Mesothelial cell of epicardium (in vitro differentiated cells): ENCODE data around the gene AFDN. TPM values are rescaled to one million over a fixed set of nuclear protein-coding genes. Genes with fewer than 3 reads are reported as not detected.

Source experiments
- DNase-seq, 2 experiments: peaks; one replicate each; pipeline ENCODE4 v3.0.0; 2021; ENCODE audit warnings: low spot score in 2 of 2; ENCODE audit not compliant: unreplicated experiment in 2 of 2
- H3K27ac Mint-ChIP-seq: 2 replicates; pipeline ENCODE4 v1.8.0; 2021; ENCODE audit warnings: mixed read lengths
- H3K27me3 Mint-ChIP-seq: 2 replicates; pipeline ENCODE4 v1.8.0; 2021; ENCODE audit warnings: low read depth, mixed read lengths
- H3K36me3 Mint-ChIP-seq: 2 replicates; pipeline ENCODE4 v1.8.0; 2021; ENCODE audit warnings: mixed read lengths
- H3K4me1 Mint-ChIP-seq: 2 replicates; pipeline ENCODE4 v1.8.0; 2021; ENCODE audit warnings: mixed read lengths
- H3K4me3 Mint-ChIP-seq: 2 replicates; pipeline ENCODE4 v1.8.0; 2021; ENCODE audit warnings: mild to moderate bottlenecking, moderate library complexity, mixed read lengths
- H3K9me3 Mint-ChIP-seq: 2 replicates; pipeline ENCODE4 v1.8.0; 2021; ENCODE audit warnings: mixed read lengths
- CTCF ChIP-seq: fragments of 200-600 bp; sonication (generic); IDR thresholded peaks from one replicate; pipeline ENCODE4 v1.5.0; 2021; ENCODE audit warnings: antibody characterized with exemption; ENCODE audit not compliant: unreplicated experiment
- total RNA-seq: library from RNA; stranded (reverse); gene quantifications from 3 replicates; pipeline ENCODE4 v1.2.1, GENCODE V29; 2021

The AFDN gene
- total RNA-seq, 1 donor from 2014 or later: 284 TPM

GRCh38 chr6:167789358-167789757 is 37.4 kb upstream of the AFDN start:
- Mint-ChIP-seq H3K9me3 (no peaks in the 10 kb centered on the region), H3K4me3 (no peak overlapping the region), H3K27me3 (no peaks in the 10 kb centered on the region), H3K27ac (no peak overlapping the region), H3K36me3 (no peaks in the 10 kb centered on the region), H3K4me1 (peaks cover 11% of the 10 kb centered on the region)
- no peak for TF ChIP-seq CTCF
- DNase-seq: no peak

GRCh38 chr6:167791091-167791779 is 35.5 kb upstream of the AFDN start:
- DNase-seq: no peak
- no peak overlapping the region for H3K4me3 Mint-ChIP-seq
- H3K4me1 Mint-ChIP-seq: peaks cover 11% of the 10 kb centered on the region
- H3K27me3 Mint-ChIP-seq: no peaks in the 10 kb centered on the region
- no peak for TF ChIP-seq CTCF
- no peaks in the 10 kb centered on the region for H3K36me3 Mint-ChIP-seq
- no peaks in the 10 kb centered on the region for H3K9me3 Mint-ChIP-seq
- no peak overlapping the region for H3K27ac Mint-ChIP-seq

GRCh38 chr6:167791780-167792478 is 34.8 kb upstream of the AFDN start:
- Mint-ChIP-seq H3K27me3 (no peaks in the 10 kb centered on the region), H3K4me3 (no peak overlapping the region), H3K4me1 (peaks cover 7% of the 10 kb centered on the region), H3K9me3 (no peaks in the 10 kb centered on the region), H3K36me3 (no peaks in the 10 kb centered on the region), H3K27ac (no peak overlapping the region)
- no peak for DNase-seq
- no peak for TF ChIP-seq CTCF

GRCh38 chr6:167793421-167793820 is 33.3 kb upstream of the AFDN start:
- no peak overlapping the region for H3K27ac Mint-ChIP-seq
- no peaks in the 10 kb centered on the region for H3K36me3 Mint-ChIP-seq
- no peak overlapping the region for H3K4me3 Mint-ChIP-seq
- TF ChIP-seq CTCF: no peak
- DNase-seq: no peak
- no peaks in the 10 kb centered on the region for H3K9me3 Mint-ChIP-seq
- no peaks in the 10 kb centered on the region for H3K27me3 Mint-ChIP-seq
- peaks cover 9% of the 10 kb centered on the region for H3K4me1 Mint-ChIP-seq

- TF ChIP-seq CTCF: no peak
- no peaks in the 10 kb centered on the region for H3K36me3 Mint-ChIP-seq
- H3K9me3 Mint-ChIP-seq: no peaks in the 10 kb centered on the region
- H3K27ac Mint-ChIP-seq: no peak overlapping the region
- no peaks in the 10 kb centered on the region for H3K27me3 Mint-ChIP-seq
- H3K4me1 Mint-ChIP-seq: peaks cover 19% of the 10 kb centered on the region
- DNase-seq: no peak
- no peak overlapping the region for H3K4me3 Mint-ChIP-seq
Observed at GRCh38 chr6:167794161-167795157, 32.3 kb upstream of the AFDN start.
